ENCODE data around the gene MVK.

Gene MVK

DNA sequence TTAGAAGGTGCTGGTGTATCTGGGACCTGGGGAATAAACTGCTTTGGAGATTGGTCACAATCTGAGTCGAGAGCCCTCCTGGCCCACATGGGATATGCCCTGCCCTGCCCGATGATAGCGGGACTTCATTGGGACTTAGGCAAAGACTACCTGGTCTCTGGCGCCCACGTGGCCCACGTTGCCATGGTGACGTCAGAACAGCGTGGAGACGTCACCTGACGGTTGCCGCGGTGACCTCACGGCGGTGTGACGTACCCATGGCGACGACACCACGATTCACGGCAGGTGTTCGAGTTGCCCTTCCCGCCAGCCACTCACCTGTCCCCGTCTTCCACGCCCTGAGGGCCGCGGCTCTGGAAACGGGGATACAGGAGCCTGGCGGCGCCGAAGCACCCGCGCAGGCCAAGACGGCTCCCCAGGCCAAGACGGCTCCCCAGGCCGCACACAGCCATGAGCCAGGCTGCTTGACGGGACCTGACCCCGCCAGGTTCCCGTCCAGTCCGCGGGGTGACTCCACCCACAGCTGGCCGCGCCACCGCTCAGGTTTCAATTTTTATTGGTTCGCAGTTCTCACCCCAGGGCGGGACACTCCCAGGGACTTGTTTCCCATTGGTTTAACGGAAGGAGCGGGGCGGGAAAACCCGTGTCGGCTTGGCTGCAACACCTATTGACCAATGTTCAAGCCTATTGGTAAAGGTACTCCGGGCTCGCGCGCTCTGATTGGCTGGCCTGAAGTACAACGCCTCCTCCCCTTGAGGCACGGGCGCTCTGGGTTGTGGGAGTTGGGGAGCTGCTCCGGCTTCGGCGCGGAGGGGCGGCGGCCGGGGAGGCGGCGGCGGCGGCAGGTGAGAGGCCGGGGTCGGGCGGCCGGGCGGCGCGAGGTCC lies at the start of gene MVK, which contains the start of gene MMAB:
TSS of gene MVK (plus strand) at position 766 of the 885 bp plus-strand sequence. CDS start 1,029 bp downstream, outside the sequence.
TSS of gene MMAB (minus strand) at position 476 of the 885 bp plus-strand sequence. CDS start at position 452, 24 bp downstream.
- peak; percentile 98 to 99 for DNase-seq

DNA sequence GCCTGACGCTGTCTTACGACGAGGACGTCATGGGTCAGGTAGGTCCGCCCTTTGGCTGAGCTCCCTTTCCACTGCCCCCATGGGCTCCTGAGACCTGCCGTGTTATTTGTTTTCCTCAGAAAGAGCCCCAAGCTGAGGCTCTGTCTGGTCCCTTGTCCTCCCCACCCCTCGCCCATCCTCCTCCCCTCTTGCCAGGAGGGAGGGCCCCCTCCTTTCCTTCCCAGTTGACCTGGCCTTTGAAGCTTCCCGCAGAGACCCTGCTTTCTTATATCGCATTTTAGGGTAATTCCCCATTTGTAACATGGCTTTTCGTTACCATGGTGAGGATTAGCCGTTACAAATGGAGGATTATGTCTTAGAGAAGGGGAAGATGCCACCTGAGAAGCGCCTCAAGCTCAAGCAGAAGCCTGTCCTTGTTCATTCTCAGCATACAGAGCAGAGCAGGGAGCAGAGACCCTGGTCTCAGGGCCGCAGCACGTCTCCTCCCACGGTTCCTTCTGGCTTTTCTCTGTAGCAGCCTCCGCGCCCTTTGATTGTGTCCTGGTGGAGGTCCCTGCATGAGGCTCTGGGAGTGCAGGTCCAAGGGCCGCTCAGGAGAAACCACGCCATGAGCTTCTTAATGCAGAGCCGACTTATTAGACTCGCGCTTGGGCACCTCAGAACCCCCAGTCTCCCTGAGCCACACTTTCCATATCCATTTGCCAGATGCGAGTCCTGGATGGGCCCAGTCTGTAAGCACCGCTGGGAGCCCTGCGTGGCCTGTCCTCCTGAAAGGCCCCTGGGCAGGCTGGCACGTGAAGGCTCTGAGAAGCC lies 48.9 kb upstream of the MVK start:
- no peak for DNase-seq

DNA sequence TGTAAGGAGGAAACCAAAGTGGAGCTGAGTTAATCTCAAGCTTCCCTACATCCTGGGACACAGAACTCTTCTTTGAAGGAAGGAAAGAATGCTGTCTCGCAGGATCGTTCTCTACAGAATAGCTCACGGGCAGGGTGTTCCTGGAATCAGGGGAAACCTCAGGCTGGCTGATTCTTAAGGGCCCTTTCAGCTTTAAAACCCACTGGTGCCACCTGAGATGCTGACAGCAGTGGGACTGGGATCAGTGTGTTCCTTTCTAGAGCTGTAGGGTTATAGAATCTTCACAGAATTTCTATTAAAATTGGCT lies 48.4 kb upstream of the MVK start:
- no peak for DNase-seq

DNA sequence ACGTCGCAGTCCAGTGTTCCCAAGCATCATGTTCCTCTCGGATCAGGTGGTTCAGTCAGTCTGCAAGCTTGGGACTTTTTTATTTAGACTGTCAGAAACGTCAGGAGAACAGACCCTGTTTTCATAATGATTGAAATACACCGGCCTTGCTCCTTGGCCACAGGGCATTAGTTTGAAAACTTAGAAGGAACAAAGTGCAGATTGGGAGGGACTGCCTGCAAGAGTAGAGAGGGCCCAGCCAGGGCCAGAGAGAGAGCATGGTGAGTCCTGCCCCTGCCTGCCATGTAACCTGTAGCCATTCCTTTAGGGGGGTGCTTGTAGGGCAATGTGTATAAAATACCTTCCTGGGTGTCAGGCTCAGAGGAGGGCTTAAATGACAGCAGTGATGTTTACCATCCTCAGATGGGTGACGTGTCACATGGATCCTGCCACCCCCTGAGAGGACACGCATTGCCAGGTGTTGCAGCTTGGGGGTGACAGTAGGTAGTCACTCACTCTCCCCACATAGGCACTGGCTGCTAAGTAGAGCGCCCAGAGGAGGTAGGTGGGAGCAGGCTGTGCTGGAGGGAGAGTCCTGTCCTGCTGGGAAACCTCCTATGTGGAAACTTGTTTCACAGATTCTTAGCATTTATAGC lies 46.0 kb upstream of the MVK start:
- DNase-seq: no peak

DNA sequence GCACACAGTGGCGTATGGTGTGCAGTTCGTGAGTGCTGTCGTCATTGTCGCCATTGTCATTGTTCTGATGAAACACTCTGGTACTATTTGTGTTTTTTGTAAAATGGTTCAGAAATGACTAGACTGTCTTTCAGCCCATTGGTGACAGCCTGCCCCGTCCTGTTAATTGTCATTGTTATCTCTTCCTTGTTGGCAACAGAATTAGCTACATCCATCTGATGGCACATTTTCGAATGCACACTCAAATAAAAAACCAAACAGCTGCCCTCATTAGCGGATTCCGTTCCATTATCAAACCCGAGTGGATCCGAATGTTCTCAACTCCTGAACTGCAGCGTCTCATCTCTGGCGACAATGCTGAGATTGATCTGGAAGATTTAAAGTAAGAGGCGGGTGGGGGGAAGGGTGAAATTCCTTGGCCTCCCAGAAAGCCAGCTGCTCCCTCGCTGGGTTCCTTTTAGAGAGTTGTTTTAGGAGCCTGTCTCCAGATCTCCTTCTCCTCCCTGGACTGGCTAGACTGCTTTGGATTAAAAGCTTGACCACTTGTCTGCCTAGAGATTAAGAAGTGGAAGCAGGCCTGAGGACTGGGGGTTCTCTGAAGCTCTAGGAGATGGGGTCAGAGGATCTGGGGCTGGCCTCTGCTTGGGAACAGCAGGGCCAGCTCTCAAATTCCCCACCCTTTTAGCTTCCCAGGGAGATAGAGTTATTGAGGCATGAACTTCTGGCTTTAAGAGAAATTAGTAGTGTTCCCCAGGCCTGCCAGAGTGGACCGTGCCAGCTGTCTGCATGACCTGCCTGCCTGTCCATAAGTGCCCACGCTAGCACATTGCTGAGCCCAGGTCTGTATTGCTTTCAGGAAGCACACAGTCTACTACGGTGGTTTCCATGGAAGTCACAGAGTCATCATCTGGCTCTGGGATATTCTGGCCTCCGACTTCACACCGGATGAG lies 43.6 kb upstream of the MVK start:
- DNase-seq: no peak

DNA sequence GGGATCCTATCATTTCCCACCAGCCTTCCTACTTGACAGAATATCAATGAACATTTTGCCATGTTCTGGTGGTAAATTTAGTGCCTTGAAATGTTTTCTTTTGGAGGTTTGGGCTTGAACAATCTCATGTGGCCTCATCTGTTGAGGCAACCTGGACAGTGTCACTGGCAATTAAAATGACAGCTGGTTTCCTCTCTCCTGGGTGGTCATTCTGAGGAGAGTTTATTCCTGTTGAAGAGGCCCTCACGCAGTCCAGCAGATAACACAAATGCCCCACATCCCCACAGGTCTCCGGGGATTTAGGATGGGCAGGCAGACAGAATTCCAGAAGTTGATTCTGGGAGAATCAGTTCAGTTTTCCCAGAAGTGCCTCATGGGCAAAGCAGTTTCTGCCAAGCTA lies 42.2 kb upstream of the MVK start:
- no peak for DNase-seq

DNA sequence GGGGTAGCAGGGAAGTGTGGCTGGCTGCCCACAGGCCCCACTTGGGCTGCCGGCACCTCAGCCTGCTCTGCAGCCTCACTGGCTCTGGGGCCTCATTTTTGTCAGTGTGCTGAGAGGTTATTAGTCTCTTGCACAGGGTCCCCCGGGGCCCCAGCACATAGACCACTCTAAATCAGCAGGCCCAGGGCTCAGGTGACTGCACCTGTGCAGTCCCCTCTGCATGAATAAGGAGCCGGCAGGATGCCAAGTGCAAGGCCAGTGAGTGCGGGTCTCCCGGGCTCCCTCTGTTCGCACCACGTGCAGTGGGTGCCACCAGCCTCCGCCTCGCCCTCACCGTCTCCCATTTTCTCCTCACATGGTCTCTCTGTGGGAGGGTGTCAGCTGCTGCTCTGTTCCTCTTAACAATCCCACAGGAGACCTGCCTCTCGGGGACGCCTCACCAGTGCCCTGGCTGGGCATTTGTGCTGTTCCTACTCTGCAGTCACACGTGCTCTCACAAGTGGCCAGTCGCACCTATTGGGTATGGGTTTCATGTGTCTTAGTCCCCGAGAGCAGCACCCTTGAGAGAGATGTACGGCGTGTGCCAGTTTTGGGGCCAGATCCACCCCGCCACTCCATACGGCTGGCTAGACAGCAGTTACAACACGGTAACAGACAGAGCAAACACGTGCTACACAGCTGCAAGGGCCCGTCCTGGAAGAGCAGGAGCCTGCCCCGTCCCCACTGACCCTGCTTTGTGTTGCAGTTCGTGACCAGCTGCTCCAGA lies 40.7 kb upstream of the MVK start:
- DNase-seq: no peak

DNA sequence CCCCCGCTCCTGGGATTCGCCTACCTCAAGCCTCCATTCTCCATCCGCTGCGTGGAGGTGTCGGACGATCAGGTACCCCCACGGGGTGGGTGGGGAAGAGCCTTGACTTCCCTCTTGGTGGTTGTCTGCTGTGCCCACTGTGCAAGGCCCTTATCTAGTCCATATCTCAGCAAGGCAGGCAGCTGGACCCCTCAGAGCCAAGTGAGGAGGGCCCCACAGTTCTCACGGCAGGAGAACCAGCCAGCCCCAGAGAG lies 40.2 kb upstream of the MVK start:
- DNase-seq: no peak

DNA sequence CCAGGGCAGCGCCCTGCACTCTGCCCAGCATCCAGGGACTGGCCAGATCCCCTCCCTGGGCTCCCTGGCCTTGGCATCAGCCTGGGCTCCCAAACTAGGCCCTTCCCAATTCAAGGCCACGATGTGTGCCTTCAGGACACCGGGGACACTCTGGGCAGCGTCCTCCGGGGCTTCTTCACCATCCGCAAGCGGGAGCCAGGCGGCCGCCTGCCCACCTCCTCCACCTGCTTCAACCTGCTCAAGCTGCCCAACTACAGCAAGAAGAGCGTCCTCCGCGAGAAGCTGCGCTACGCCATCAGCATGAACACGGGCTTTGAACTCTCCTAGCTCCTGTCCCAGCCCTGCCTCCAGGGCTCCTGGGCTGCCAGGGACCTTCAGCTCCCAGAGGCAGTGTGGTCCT lies 39.1 kb upstream of the MVK start:
- no peak for DNase-seq

DNA sequence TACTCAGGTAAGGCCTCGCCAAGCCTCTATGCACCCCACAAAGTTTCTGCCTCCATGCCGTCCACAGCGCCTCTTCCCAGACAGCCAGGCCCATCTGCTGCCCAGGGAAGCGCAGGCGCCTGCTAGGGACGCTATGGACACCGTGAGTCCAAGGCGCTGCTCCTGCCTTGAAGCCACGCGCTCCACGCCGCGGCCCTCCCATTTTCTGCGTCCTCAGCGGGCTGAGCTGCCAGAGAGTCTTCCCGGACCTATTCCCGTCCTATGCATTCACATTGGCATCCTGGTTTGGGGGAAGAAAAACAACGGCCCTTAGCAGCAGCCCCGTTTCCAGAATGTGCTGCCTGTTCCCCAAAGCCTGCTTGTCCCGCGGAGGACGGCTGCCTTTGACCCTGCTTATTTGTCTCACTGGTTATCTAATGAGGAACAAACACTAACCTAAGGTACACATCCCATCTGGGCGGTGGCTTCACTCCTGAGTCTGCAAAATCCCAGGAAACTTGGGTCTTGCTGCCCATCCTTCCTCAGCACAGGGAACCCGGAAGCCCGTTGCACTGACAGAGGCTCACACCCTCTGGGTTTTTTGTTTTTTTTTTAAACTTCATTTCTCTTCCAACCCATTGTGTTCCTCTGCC lies 38.2 kb upstream of the MVK start:
- DNase-seq: no peak

DNA sequence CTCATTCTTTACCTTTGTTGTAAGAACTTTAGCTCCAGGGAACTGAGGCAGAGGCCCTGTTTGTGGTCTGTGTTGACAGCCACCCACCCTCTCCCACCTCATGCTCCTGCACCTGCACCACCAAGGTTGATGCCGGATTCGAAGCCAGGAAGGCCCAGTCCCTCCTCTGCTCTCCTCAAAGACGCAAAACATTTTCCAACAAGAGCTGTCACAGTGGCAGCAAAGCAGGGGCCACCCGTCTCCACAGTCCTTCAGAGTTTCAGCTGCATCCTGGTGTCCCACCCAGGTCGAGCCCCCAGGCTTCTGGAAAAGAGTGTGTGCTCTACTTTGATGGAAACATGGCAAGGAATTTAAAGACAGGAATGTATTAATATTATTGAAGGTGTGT lies 37.7 kb upstream of the MVK start:
- no peak for DNase-seq

DNA sequence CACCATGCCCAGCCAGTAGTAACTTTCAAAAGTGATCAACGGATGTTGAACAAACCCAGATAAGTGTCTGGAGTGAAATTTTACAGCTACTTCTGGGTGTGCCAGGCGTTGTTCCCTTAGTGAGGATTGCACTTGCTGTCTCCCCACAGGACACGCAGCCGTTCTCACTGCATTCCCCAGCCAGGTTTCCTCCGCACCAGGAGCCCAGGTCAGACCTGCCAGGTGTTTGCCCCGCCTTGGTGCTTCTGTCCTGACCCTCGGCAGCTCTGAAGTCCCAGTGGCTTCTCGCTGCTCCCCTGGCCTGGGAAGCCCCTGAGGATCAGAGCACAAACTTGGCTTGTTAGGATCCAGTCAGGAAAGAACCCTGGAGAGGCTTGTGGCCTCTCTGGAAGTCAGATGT lies 36.5 kb upstream of the MVK start:
- DNase-seq: no peak

DNA sequence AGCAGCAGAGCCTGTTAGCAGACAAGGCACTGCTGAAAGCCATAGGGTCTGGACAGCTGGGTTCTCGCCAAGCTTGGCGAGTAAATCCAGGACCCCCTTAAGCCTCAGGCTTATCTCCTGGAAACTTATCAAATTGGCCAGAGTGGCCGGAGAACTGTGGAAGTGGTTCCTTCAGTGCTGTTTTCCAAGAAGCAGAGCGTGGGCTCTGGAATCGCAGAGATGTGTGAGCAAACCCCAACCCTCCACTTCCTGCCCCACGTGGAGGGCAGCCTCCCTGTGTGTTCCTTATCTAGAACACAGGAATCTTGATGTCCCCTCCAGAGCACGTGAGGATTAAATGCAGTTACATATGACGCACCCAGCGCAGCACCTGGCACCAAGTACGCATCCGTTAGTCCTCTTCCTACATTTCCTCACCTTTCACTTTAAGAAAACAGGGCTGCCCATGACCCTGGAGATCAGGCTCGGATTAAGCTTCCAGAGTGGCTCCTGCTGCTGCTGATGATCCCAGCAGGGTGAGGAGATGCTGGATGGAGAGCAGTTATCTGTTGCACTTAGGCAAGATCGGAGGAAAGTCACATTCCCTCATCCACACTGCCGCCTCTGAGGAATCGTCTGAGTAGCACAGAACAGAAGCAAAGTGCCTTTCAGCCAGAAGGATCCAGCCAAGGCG lies 35.3 kb upstream of the MVK start:
- no peak for DNase-seq

DNA sequence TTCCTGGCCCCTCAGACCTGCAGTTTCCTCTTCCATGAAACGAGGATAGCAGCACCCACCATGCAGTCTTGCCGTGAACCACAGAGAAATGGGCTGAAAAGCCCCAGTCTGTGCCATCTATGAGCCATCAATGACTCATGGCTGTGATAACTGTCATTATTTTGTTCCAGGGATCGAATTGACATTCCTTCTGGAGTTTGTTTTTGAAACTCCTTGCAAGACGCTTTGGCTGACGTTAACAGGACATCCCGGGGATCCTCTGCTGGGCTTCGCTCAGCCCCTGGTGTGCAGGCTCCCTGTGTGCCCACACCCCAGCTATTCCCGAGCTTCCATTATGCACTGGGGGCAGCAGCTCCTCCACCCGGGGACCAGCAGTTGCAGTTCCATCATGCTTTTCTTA lies 34.1 kb upstream of the MVK start:
- DNase-seq: no peak

DNA sequence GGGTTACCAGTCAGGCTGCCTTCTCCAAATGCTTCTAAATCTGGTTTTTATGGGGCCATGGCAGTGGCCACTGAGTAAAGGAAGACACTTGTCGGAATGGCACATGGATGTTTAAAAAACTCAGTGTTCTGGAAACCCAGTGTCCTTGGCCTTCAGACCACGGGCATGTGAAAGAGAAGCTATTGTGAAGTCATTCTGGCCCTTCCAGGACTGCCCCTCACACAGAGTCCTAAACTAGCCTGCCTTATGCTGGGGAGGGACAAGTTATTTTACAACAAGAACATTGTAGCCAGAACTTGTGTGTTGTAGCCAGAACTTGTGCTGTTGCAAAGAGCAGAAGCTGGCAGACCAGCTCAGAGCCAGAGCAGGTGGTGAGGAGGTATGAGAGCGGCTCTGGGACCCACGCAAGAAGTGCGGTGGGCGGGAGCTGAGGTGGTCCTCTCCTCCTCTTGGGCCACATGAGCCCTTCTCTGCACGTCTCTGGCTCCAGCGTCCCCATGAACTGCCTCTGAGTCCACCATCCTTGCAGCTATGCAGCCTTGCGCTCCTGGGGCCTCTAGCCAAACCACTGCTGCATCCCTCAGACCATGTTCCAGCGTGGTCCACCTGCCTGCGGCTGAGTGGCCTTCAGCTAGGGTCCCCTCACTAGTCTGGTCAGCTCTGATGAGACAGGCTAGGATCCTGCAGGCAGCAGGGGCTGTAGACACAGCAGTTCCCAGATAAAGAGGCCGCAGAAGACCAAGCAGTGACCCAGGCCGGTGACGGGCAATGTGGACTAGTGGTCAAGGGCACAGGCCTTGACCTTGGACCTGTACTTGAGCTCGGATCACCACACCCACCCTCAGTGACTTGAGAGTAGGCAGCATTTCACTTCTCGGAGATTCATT lies 32.8 kb upstream of the MVK start:
- no peak for DNase-seq

DNA sequence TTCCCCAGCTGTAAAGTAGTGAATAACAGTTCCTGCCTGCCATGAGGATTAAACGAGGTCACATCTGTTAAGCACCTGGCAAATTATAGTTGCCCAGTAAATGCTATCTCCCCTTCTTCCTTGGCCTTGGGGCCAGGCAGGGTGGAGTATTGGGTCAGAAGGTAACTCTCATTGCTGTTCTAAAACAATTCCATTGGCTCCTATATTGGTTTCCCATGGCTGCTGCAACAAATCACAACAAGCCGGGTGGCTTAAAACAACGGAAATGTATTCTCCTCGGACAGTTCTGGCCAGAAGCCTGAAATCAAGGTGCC lies 32.2 kb upstream of the MVK start:
- DNase-seq: no peak

DNA sequence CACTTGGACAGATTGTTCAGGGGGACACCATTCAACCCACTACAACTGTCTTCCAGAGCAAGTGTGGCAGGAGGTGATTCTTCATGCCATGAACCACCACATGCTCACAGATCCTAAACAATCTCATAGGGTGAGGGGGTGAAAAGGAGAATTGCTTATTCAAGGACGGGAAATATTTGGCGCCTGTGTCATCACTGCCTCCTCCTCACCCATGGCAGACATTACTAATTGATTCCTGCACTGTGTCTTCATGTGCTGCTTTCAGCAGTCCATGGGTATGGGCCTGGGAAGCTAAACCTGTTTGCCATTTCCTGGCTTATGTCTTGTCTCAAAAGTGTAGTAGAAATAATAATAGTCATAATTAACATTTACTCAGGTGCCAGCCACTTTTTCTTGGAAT lies 31.6 kb upstream of the MVK start:
- DNase-seq: no peak

DNA sequence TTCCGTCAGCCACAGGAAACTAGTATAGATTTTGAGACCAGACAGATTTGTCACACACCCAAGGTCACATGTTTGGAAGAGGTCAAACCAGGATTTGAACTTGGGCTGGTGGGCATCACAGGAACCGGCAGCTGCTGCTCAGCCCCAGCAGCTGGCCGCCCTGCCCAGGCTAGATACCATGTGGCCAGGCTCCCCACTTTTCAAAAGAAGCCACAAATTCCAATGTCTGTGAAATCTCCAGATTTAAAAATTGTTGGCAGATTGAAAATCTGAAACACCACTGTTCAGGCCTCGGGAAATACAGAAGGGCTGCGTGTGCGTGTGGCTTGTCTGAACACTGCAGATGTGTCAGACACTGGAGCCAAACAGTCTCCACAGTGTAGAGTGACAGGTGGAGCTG lies 30.7 kb upstream of the MVK start:
- no peak for DNase-seq

DNA sequence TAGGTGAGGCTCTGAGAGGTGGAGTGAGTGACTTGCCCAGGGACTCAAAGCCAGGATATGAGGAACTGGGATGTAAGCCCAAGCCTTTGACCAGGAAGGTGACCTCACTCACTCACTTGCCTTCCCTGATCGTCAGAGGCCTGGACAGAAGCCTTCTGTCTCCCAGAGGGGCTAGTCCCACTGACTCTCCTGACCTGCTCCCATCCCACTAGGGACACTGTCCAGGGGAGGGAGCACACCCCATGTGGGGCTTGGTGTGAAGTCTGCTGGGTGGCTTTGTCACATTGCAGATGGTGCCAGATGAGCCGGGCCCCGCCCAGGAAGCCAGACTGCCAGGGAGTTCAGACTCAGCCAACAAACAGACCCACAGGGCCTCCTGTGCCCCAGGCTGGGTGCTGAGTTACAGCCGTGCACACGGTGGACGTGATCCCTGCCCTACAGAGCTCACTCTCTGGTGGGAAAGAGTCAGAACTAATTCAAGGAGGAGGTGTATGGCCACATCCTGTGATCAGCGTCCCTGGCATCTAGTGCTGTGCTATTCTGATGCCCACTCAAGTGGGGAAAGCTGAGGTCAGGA lies 28.6 kb upstream of the MVK start:
- peak in 1 of 2 experiments; percentile 7 for DNase-seq

DNA sequence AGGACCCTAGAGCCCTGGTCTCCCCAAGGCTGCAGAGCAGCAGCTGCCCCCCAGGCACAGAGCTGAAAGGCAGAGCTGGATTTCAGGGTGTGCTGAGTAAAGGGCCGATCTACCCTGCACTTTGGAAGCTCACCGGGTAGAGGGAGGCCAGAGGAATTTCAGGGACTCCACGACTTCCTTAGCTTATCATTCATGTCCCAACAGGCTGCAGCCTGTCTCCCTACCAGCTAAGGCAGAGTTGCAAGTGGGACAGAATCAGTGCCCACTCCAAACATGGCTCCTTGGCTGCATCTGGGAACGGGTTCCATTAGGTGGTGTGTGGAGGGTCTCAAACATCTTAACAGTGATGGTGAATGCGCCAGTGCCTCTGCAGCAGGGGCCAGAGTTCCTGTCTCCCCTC lies 27.8 kb upstream of the MVK start:
- no peak for DNase-seq
